Measurements from ENCODE around the gene CYP19A1. TPM values are rescaled to one million over a fixed set of nuclear protein-coding genes. Genes with fewer than 3 reads are reported as not detected.

The CYP19A1 gene
- total RNA-seq, 1 experiment from 2014 or later, result 0.77 TPM

GRCh38 chr15:51290720-51291119 is 47.7 kb downstream of the CYP19A1 start:
- CTCF ChIA-PET, result no interaction called here
- DNase-seq, result no peak
- Mint-ChIP-seq H3K27me3 (ENCODE audit: insufficient read depth, unreplicated experiment) (no peaks in the 10 kb centered on the region), H3K4me1 (ENCODE audit: low read depth, unreplicated experiment) (peaks cover 16% of the 10 kb centered on the region), H3K36me3 (ENCODE audit: insufficient read depth, unreplicated experiment) (no peaks in the 10 kb centered on the region), H3K9me3 (ENCODE audit: unreplicated experiment) (peaks cover 9% of the 10 kb centered on the region), H3K4me3 (ENCODE audit: unreplicated experiment) (no peak overlapping the region), H3K27ac (ENCODE audit: unreplicated experiment) (no peak overlapping the region)
- POLR2A ChIA-PET, result no interaction called here
- BruUV-seq (replicated peaks), result no TSS peak
- TF ChIP-seq CTCF (IDR thresholded peaks at IDR 0.05; ENCODE audit: insufficient read depth in 1 of 2, low read depth in 1 of 2, low read length in 1 of 2, severe bottlenecking in 1 of 2, unreplicated experiment in 1 of 2), result no peak
- Histone ChIP-seq H3K27me3 (replicated peaks; ENCODE audit: control insufficient read depth, insufficient read depth, low read length) (no peaks in the 10 kb centered on the region), H3K4me3 (ENCODE audit: low read depth, low read length) (no peak overlapping the region), H3K36me3 (ENCODE audit: control insufficient read depth, insufficient read depth, low read length) (no peaks in the 10 kb centered on the region), H3K9me3 (no peaks in the 10 kb centered on the region), H3K4me1 (peaks cover 34% of the 10 kb centered on the region)
- intact Hi-C loops (cut with micrococcal nuclease; ENCODE audit: unreplicated experiment), result no loop called here

GRCh38 chr15:51289290-51289689 is 49.1 kb downstream of the CYP19A1 start:
- no TSS peak for BruUV-seq (replicated peaks)
- POLR2A ChIA-PET, result no interaction called here
- intact Hi-C loops (cut with micrococcal nuclease; ENCODE audit: unreplicated experiment), result no loop called here

GRCh38 chr15:51288143-51289065 is 50.0 kb downstream of the CYP19A1 start:
- POLR2A ChIA-PET, result no interaction called here
- no TSS peak for BruUV-seq (replicated peaks)
- H3K36me3 Mint-ChIP-seq (ENCODE audit: insufficient read depth, unreplicated experiment), result no peaks in the 10 kb centered on the region
- H3K27me3 ChIP-seq (replicated peaks; ENCODE audit: control insufficient read depth, insufficient read depth, low read length), result no peaks in the 10 kb centered on the region
- H3K9me3 ChIP-seq, result no peaks in the 10 kb centered on the region
- no peak for TF ChIP-seq CTCF (IDR thresholded peaks at IDR 0.05; ENCODE audit: insufficient read depth in 1 of 2, low read depth in 1 of 2, low read length in 1 of 2, severe bottlenecking in 1 of 2, unreplicated experiment in 1 of 2)
- no peaks in the 10 kb centered on the region for H3K27me3 Mint-ChIP-seq (ENCODE audit: insufficient read depth, unreplicated experiment)
- H3K4me1 ChIP-seq, result peaks cover 34% of the 10 kb centered on the region
- no peak overlapping the region for H3K4me3 ChIP-seq (ENCODE audit: low read depth, low read length)
- no peaks in the 10 kb centered on the region for H3K36me3 ChIP-seq (ENCODE audit: control insufficient read depth, insufficient read depth, low read length)
- peaks cover 12% of the 10 kb centered on the region for H3K9me3 Mint-ChIP-seq (ENCODE audit: unreplicated experiment)
- peak; percentile 61 to 72 for DNase-seq
- H3K27ac Mint-ChIP-seq (ENCODE audit: unreplicated experiment), result peak overlapping the region; percentile 73
- peak overlapping the region; percentile 35 for H3K4me3 Mint-ChIP-seq (ENCODE audit: unreplicated experiment)
- intact Hi-C loops (cut with micrococcal nuclease; ENCODE audit: unreplicated experiment), result no loop called here
- CTCF ChIA-PET, result no interaction called here
- peaks cover 16% of the 10 kb centered on the region for H3K4me1 Mint-ChIP-seq (ENCODE audit: low read depth, unreplicated experiment)

More at GRCh38 chr15:51289290-51289689, 49.1 kb downstream of the CYP19A1 start:
- Mint-ChIP-seq H3K27me3 (ENCODE audit: insufficient read depth, unreplicated experiment) (no peaks in the 10 kb centered on the region), H3K9me3 (ENCODE audit: unreplicated experiment) (peaks cover 12% of the 10 kb centered on the region), H3K4me1 (ENCODE audit: low read depth, unreplicated experiment) (peaks cover 16% of the 10 kb centered on the region), H3K4me3 (ENCODE audit: unreplicated experiment) (no peak overlapping the region), H3K36me3 (ENCODE audit: insufficient read depth, unreplicated experiment) (no peaks in the 10 kb centered on the region), H3K27ac (ENCODE audit: unreplicated experiment) (no peak overlapping the region)
- DNase-seq, result no peak
- TF ChIP-seq CTCF (IDR thresholded peaks at IDR 0.05; ENCODE audit: insufficient read depth in 1 of 2, low read depth in 1 of 2, low read length in 1 of 2, severe bottlenecking in 1 of 2, unreplicated experiment in 1 of 2), result no peak
- CTCF ChIA-PET, result no interaction called here
- H3K4me1 ChIP-seq, result peaks cover 34% of the 10 kb centered on the region
- H3K9me3 ChIP-seq, result no peaks in the 10 kb centered on the region
- H3K27me3 ChIP-seq (replicated peaks; ENCODE audit: control insufficient read depth, insufficient read depth, low read length), result no peaks in the 10 kb centered on the region
- H3K36me3 ChIP-seq (ENCODE audit: control insufficient read depth, insufficient read depth, low read length), result no peaks in the 10 kb centered on the region
- H3K4me3 ChIP-seq (ENCODE audit: low read depth, low read length), result no peak overlapping the region

Measured in Caco-2 (cell line).